Measurements from ENCODE around the gene RBM20. TPM values are rescaled to one million over a fixed set of nuclear protein-coding genes. Genes with fewer than 3 reads are reported as not detected.

Gene RBM20
- total and polyA plus RNA-seq, 2 of the 13 experiments (the other 11 are each of a cell fraction or from before 2014, with no cell fraction given): 0.02 to 0.22 TPM

DNA sequence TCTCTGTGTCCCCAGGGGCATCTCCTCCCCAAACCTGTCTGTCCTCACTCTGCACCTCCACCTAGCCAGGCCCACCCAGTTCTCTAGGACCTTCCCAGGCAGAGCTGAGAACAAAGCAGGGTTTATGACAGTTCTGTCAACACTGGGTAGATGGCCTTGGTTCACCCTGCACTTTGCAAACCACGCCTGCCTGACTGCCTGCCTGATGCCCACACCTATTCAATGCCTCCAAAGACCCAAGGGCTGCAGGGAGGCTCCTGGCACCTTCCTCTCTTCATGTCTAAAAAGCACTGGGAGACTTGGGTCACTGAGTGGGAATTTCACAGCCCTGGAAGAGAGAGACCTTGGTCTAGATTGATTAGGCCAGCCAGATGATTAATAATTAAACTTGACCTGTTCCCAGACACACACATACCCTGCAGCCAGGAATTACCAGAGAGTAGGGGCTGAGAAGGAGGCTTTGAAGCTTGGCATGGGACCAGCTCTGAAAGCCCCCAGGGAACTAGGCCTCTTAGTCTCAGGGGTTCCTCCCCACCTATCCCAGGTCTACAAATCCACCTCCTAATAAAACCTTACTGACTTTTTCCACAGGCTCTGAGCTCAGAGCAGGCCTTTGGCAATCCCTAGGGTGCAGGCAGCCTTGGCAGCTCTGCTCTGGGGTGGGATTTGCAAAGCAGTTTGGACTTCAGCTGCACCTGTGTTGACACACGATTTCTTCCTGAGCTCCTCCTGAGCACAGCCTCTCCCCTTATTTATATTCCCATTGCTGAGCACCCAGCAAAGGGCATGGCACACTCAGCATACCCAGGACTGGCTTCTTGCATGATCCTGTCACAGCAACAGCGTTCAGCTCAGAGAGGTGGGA, 201.9 kb downstream of the RBM20 start:
- peak overlapping the region; percentile 73 for H3K4me2 ChIP-seq (ENCODE audit: low read depth, low read length)
- in situ Hi-C loops (cut with HindIII; ENCODE audit: extremely low pct_ligation_motif_present, low pct_unique_long_range_greater_than_20kb): no loop called here
- no TSS peak for BruUV-seq (replicated peaks)
- ATAC-seq: peak; percentile 94
- H3K27ac ChIP-seq (ENCODE audit: extremely low read length, insufficient read depth, low read length): peak overlapping the region; percentile 80
- H4K20me1 ChIP-seq (ENCODE audit: insufficient read depth, low read length): no peaks in the 10 kb centered on the region
- peak overlapping the region; percentile 41 for H3K9ac ChIP-seq (ENCODE audit: insufficient read depth, low read depth, low read length)
- H2AFZ ChIP-seq (ENCODE audit: low read length): no peak overlapping the region
- FAIRE-seq: peak; percentile 97
- POLR2A ChIA-PET: interaction anchor here (0.7 to 4.6 kb wide), 13 partner anchors 9 to 1380 kb away, joined by 3 to 44 read pairs (median 7); partner anchors contain the start of gene PDCD4
- H3K4me3 ChIP-seq (replicated peaks in 1 of 3; ENCODE audit: insufficient read depth in 1 of 3, low read depth in 2 of 3, low read length in 3 of 3): peak overlapping the region in 1 of 3 experiments; percentile 46; a peak in 2 of 6 replicates
- no peaks in the 10 kb centered on the region for H3K9me3 ChIP-seq (ENCODE audit: low read length)
- H3K79me2 ChIP-seq (ENCODE audit: insufficient read depth, low read length): no peaks in the 10 kb centered on the region
- CTCF ChIA-PET (ENCODE audit: low intra/inter-chr PET ratio, low total read pairs): no interaction called here
- no peaks in the 10 kb centered on the region for H3K27me3 ChIP-seq (ENCODE audit: control insufficient read depth in 1 of 2, insufficient read depth in 2 of 2, low read length in 2 of 2)
- peak; percentile 91 for DNase-seq (ENCODE audit: low spot score)
- WGBS (ENCODE audit: low lambda C conversion rate): 0% methylated on average over 3 of the region's 3 CpGs
- no peaks in the 10 kb centered on the region for H3K36me3 ChIP-seq (replicated peaks in 1 of 2; ENCODE audit: control insufficient read depth in 1 of 2, insufficient read depth in 2 of 2, low read length in 2 of 2)
- intact Hi-C loops (cut with micrococcal nuclease; ENCODE audit: unreplicated experiment): no loop called here
- peaks cover 68% of the 10 kb centered on the region for H3K4me1 ChIP-seq (ENCODE audit: insufficient read depth, low read length)
- TF ChIP-seq, protein P1, sequence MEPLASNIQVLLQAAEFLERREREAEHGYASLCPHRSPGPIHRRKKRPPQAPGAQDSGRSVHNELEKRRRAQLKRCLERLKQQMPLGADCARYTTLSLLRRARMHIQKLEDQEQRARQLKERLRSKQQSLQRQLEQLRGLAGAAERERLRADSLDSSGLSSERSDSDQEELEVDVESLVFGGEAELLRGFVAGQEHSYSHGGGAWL (CRISPR knock-in tag; IDR thresholded peaks at IDR 0.05): no peak
- TF ChIP-seq ZMYM3 (CRISPR knock-in tag; IDR thresholded peaks at IDR 0.05) (peak; percentile 64; the same call in 1 of the 2 replicates), SRY (CRISPR knock-in tag; IDR thresholded peaks at IDR 0.05) (0 out of 2 replicates have a peak, but pooled peaks have one; percentile 47), EEA1 (CRISPR knock-in tag; IDR thresholded peaks at IDR 0.05; ENCODE audit: borderline replicate concordance) (no peak), POLR2G (IDR thresholded peaks at IDR 0.05; ENCODE audit: low read depth, low read length) (peak; percentile 48; the same call in 1 of the 2 replicates), TP53 (CRISPR knock-in tag; conservative IDR thresholded peaks at IDR 0.05) (no peak), ZNF546 (CRISPR knock-in tag; conservative IDR thresholded peaks at IDR 0.05) (0 out of 2 replicates have a peak, but pooled peaks have one; percentile 15), MEIS1 (CRISPR knock-in tag; IDR thresholded peaks at IDR 0.05; ENCODE audit: borderline replicate concordance) (peak; percentile 82; the same call in 1 of the 2 replicates), IKZF5 (CRISPR knock-in tag; IDR thresholded peaks at IDR 0.05) (peak; percentile 42; the same call in 1 of the 2 replicates), EP300 (IDR thresholded peaks at IDR 0.05; ENCODE audit: low read depth in 2 of 2, low read length in 2 of 2) (peak in 1 of 2 experiments; percentile 74; a peak in 2 of 4 replicates), EP300 (CRISPR knock-in tag; IDR thresholded peaks at IDR 0.05; ENCODE audit: borderline replicate concordance) (peak; percentile 58; the same call in 1 of the 2 replicates), ZNF263 (CRISPR knock-in tag; IDR thresholded peaks at IDR 0.05) (peak; percentile 23; the same call in 1 of the 2 replicates), POLR2A (IDR thresholded peaks at IDR 0.05; ENCODE audit: insufficient read depth in 1 of 2, low read depth in 2 of 2, low read length in 2 of 2) (peak; percentile 42 to 52; a peak in 2 of 4 replicates), SOX13 (IDR thresholded peaks at IDR 0.05) (peak; percentile 47; the same call in 1 of the 2 replicates), SOX13 (CRISPR knock-in tag; conservative IDR thresholded peaks at IDR 0.05 in 1 of 2, IDR thresholded peaks at IDR 0.05 in 1 of 2) (peak in 1 of 2 experiments; percentile 78; a peak in 2 of 4 replicates), NCOA2 (CRISPR knock-in tag; IDR thresholded peaks at IDR 0.05) (peak; percentile 77), SIX4 (CRISPR knock-in tag; IDR thresholded peaks at IDR 0.05) (no peak), TGIF2 (CRISPR knock-in tag; IDR thresholded peaks at IDR 0.05) (peak; percentile 75)
- TF ChIP-seq, protein P2, sequence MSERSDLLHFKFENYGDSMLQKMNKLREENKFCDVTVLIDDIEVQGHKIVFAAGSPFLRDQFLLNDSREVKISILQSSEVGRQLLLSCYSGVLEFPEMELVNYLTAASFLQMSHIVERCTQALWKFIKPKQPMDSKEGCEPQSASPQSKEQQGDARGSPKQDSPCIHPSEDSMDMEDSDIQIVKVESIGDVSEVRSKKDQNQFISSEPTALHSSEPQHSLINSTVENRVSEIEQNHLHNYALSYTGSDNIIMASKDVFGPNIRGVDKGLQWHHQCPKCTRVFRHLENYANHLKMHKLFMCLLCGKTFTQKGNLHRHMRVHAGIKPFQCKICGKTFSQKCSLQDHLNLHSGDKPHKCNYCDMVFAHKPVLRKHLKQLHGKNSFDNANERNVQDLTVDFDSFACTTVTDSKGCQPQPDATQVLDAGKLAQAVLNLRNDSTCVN (CRISPR knock-in tag; IDR thresholded peaks at IDR 0.05; ENCODE audit: borderline replicate concordance): peak; percentile 39; the same call in 1 of the 2 replicates
- TF ChIP-seq, protein P3, sequence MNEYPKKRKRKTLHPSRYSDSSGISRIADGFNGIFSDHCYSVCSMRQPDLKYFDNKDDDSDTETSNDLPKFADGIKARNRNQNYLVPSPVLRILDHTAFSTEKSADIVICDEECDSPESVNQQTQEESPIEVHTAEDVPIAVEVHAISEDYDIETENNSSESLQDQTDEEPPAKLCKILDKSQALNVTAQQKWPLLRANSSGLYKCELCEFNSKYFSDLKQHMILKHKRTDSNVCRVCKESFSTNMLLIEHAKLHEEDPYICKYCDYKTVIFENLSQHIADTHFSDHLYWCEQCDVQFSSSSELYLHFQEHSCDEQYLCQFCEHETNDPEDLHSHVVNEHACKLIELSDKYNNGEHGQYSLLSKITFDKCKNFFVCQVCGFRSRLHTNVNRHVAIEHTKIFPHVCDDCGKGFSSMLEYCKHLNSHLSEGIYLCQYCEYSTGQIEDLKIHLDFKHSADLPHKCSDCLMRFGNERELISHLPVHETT (CRISPR knock-in tag; conservative IDR thresholded peaks at IDR 0.05): no peak
